Measurements from ENCODE around the gene STAC. TPM values are rescaled to one million over a fixed set of nuclear protein-coding genes. Genes with fewer than 3 reads are reported as not detected.

STAC gene
- total and polyA plus RNA-seq, 10 of the 15 experiments (the other 5 are each of a cell fraction or from before 2014, with no cell fraction given) = 0.07 TPM; not detected in 9

GRCh38 chr3:36579746-36580145 lies 199.4 kb downstream of the STAC start:
- Histone ChIP-seq H3K4me3 (no peak overlapping the region), H3K4me2 (ENCODE audit: control insufficient read depth, insufficient read depth) (no peak overlapping the region), H3K9ac (ENCODE audit: control insufficient read depth, insufficient read depth, low read length) (no peak overlapping the region), H4K20me1 (ENCODE audit: control insufficient read depth, insufficient read depth) (no peaks in the 10 kb centered on the region), H3K36me3 (ENCODE audit: control insufficient read depth in 2 of 2, insufficient read depth in 2 of 2, low read length in 1 of 2) (no peaks in the 10 kb centered on the region), H3K27ac (ENCODE audit: control insufficient read depth, insufficient read depth) (no peak overlapping the region), H3K79me2 (ENCODE audit: control insufficient read depth, insufficient read depth, low read length) (no peaks in the 10 kb centered on the region), H2AFZ (ENCODE audit: control insufficient read depth, low read depth, low read length) (no peak overlapping the region), H3K9me3 (replicated peaks; ENCODE audit: control insufficient read depth, insufficient read depth, low read length) (no peaks in the 10 kb centered on the region; the same call in 2 of the 3 replicates), H3K4me1 (ENCODE audit: control insufficient read depth, insufficient read depth, low read length) (no peaks in the 10 kb centered on the region), H3K27me3 (replicated peaks in 1 of 2; ENCODE audit: control insufficient read depth in 2 of 2, insufficient read depth in 2 of 2, low read length in 1 of 2) (no peaks in the 10 kb centered on the region)
- BruUV-seq (replicated peaks) = no TSS peak
- FAIRE-seq (no peak), DNase-seq (ENCODE audit: low read depth, low spot score) (no peak), ATAC-seq (no peak)
- SMC1A ChIA-PET (ENCODE audit: uncharacterized antibody, unreplicated experiment) = interaction anchor here (0.5 kb wide), 1 partner anchor 21 kb away, joined by 4 read pairs; no protein-coding TSS in a partner anchor
- POLR2A ChIA-PET = no interaction called here
- TF ChIP-seq ZSCAN29 (IDR thresholded peaks at IDR 0.05) (no peak), LARP7 (IDR thresholded peaks at IDR 0.05) (no peak), YBX1 (IDR thresholded peaks at IDR 0.05) (no peak)
- TF ChIP-seq, protein P1, sequence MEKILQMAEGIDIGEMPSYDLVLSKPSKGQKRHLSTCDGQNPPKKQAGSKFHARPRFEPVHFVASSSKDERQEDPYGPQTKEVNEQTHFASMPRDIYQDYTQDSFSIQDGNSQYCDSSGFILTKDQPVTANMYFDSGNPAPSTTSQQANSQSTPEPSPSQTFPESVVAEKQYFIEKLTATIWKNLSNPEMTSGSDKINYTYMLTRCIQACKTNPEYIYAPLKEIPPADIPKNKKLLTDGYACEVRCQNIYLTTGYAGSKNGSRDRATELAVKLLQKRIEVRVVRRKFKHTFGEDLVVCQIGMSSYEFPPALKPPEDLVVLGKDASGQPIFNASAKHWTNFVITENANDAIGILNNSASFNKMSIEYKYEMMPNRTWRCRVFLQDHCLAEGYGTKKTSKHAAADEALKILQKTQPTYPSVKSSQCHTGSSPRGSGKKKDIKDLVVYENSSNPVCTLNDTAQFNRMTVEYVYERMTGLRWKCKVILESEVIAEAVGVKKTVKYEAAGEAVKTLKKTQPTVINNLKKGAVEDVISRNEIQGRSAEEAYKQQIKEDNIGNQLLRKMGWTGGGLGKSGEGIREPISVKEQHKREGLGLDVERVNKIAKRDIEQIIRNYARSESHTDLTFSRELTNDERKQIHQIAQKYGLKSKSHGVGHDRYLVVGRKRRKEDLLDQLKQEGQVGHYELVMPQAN (conservative IDR thresholded peaks at IDR 0.05) = no peak
- in situ Hi-C loops (cut with MboI) = no loop called here
- 4% methylated on average over 1 of the region's 1 CpG for WGBS (ENCODE audit: insufficient coverage, insufficient replicate concordance, low lambda C conversion rate, missing lambda C conversion rate)
- RAD21 ChIA-PET (ENCODE audit: unreplicated experiment) = no interaction called here
- CTCF ChIA-PET = no interaction called here
- intact Hi-C loops (cut with micrococcal nuclease; ENCODE audit: unreplicated experiment) = no loop called here

GRCh38 chr3:36580716-36581115 lies 200.4 kb downstream of the STAC start:
- ChIA-PET POLR2A (no interaction called here), SMC1A (ENCODE audit: uncharacterized antibody, unreplicated experiment) (no interaction called here), CTCF (no interaction called here), RAD21 (ENCODE audit: unreplicated experiment) (no interaction called here)
- intact Hi-C loops (cut with micrococcal nuclease; ENCODE audit: unreplicated experiment) = no loop called here
- H3K36me3 ChIP-seq (ENCODE audit: control insufficient read depth in 2 of 2, insufficient read depth in 2 of 2, low read length in 1 of 2) = no peaks in the 10 kb centered on the region
- no peak overlapping the region for H2AFZ ChIP-seq (ENCODE audit: control insufficient read depth, low read depth, low read length)
- H3K9me3 ChIP-seq (replicated peaks; ENCODE audit: control insufficient read depth, insufficient read depth, low read length) = no peaks in the 10 kb centered on the region; the same call in 2 of the 3 replicates
- no peaks in the 10 kb centered on the region for H3K79me2 ChIP-seq (ENCODE audit: control insufficient read depth, insufficient read depth, low read length)
- H3K4me2 ChIP-seq (ENCODE audit: control insufficient read depth, insufficient read depth) = no peak overlapping the region
- no peak overlapping the region for H3K27ac ChIP-seq (ENCODE audit: control insufficient read depth, insufficient read depth)
- DNase-seq (ENCODE audit: low read depth, low spot score) = no peak
- no peaks in the 10 kb centered on the region for H3K4me1 ChIP-seq (ENCODE audit: control insufficient read depth, insufficient read depth, low read length)
- H3K27me3 ChIP-seq (replicated peaks in 1 of 2; ENCODE audit: control insufficient read depth in 2 of 2, insufficient read depth in 2 of 2, low read length in 1 of 2) = no peaks in the 10 kb centered on the region
- H3K9ac ChIP-seq (ENCODE audit: control insufficient read depth, insufficient read depth, low read length) = no peak overlapping the region
- BruUV-seq (replicated peaks) = no TSS peak
- H3K4me3 ChIP-seq = no peak overlapping the region
- FAIRE-seq = no peak
- in situ Hi-C loops (cut with MboI) = no loop called here
- WGBS (ENCODE audit: insufficient coverage, insufficient replicate concordance, low lambda C conversion rate, missing lambda C conversion rate) = 25% methylated on average over 2 of the region's 2 CpGs
- no peaks in the 10 kb centered on the region for H4K20me1 ChIP-seq (ENCODE audit: control insufficient read depth, insufficient read depth)
- no peak for ATAC-seq
- TF ChIP-seq YY1 (IDR thresholded peaks at IDR 0.05; ENCODE audit: low read depth, low read length) (no peak), NFYB (IDR thresholded peaks at IDR 0.05; ENCODE audit: insufficient read depth, low read depth, low read length) (no peak), HSF1 (IDR thresholded peaks at IDR 0.05; ENCODE audit: low read depth, low read length) (no peak), SUPT20H (IDR thresholded peaks at IDR 0.05; ENCODE audit: borderline replicate concordance, control insufficient read depth, low read depth, low read length) (no peak), MTA2 (IDR thresholded peaks at IDR 0.05; ENCODE audit: low read depth) (no peak), MYB (IDR thresholded peaks at IDR 0.05; ENCODE audit: borderline replicate concordance, low read depth, low read length) (no peak), BCL11A (IDR thresholded peaks at IDR 0.05; ENCODE audit: low read depth, low read length) (no peak), ZNF217 (IDR thresholded peaks at IDR 0.05) (no peak), TARDBP (IDR thresholded peaks at IDR 0.05; ENCODE audit: borderline replicate concordance) (no peak)
